HL-60 (cell line): ENCODE data around the gene ARSK.

ENCODE experiments used
- CTCF ChIP-seq: IDR thresholded peaks from one replicate; pipeline ENCODE4 v1.5.1; 2011; ENCODE audit warnings: low read length, control low read depth, inconsistent platforms; ENCODE audit not compliant: insufficient read depth
- GABPA ChIP-seq: IDR thresholded peaks from 2 replicates; pipeline ENCODE4 v1.6.1; 2012; ENCODE audit warnings: low read depth
- POLR2AphosphoS5 ChIP-seq: IDR thresholded peaks from 2 replicates; pipeline ENCODE4 v1.6.1; 2012; ENCODE audit warnings: low read depth
- SPI1 ChIP-seq: IDR thresholded peaks from 2 replicates; pipeline ENCODE4 v1.6.1; 2012; ENCODE audit warnings: low read depth, mild to moderate bottlenecking, borderline replicate concordance

- TF ChIP-seq SPI1 (no peak), CTCF (no peak), POLR2AphosphoS5 (no peak), GABPA (no peak)
Observed at GRCh38 chr5:95511606-95512005, 43.3 kb upstream of the ARSK start.
